Measurements from ENCODE around the gene GPBAR1. TPM values are rescaled to one million over a fixed set of nuclear protein-coding genes. Genes with fewer than 3 reads are reported as not detected.
A peak's percentile ranks its signal among the peaks of the same experiment; 100 is the strongest.

GPBAR1 gene, protein sequence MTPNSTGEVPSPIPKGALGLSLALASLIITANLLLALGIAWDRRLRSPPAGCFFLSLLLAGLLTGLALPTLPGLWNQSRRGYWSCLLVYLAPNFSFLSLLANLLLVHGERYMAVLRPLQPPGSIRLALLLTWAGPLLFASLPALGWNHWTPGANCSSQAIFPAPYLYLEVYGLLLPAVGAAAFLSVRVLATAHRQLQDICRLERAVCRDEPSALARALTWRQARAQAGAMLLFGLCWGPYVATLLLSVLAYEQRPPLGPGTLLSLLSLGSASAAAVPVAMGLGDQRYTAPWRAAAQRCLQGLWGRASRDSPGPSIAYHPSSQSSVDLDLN
- 3.9 TPM for polyA plus RNA-seq
- long read RNA-seq, donor 1: 0 reads
- long read RNA-seq, donor 2, partial matches to known transcripts: 0 of 4 reads
- long read RNA-seq, donor 2, other reads (novel, unspliced or antisense): 0 of 4 reads
- long read RNA-seq, donor 3: 0 reads
- long read RNA-seq, donor 4: 0 reads
- long read RNA-seq, donor 5, partial matches to known transcripts: 0 of 1 reads
- long read RNA-seq, donor 5, other reads (novel, unspliced or antisense): 0 of 1 reads
- long read RNA-seq, donor 6, transcript GPBAR1-202 (2 exons, 1,382 nt): major isoform, 6 of 6 reads
- long read RNA-seq, donor 6, partial matches to known transcripts: 0 of 6 reads
- long read RNA-seq, donor 6, other reads (novel, unspliced or antisense): 0 of 6 reads
- long read RNA-seq, donor 7, partial matches to known transcripts: 0 of 3 reads
- long read RNA-seq, donor 7, other reads (novel, unspliced or antisense): 0 of 3 reads
- long read RNA-seq, donor 8, partial matches to known transcripts: 0 of 3 reads
- long read RNA-seq, donor 8, other reads (novel, unspliced or antisense): 0 of 3 reads
- long read RNA-seq, donor 9, partial matches to known transcripts: 0 of 3 reads
- long read RNA-seq, donor 9, other reads (novel, unspliced or antisense): 0 of 3 reads
- long read RNA-seq, donor 10, partial matches to known transcripts: 0 of 3 reads
- long read RNA-seq, donor 10, other reads (novel, unspliced or antisense): 0 of 3 reads
- long read RNA-seq, donor 11, partial matches to known transcripts: 0 of 2 reads
- long read RNA-seq, donor 11, other reads (novel, unspliced or antisense): 0 of 2 reads

- WGBS (ENCODE audit: insufficient coverage, low lambda C conversion rate): no CpG with 5 or more reads among the region's 10 CpGs
- DNase-seq: peak in 1 of 2 donors; percentile 52
- peak within 1 kb of the TSS; percentile 3 for H3K4me3 ChIP-seq (ENCODE audit: low read length)
- no peaks in the 10 kb centered on the region for H3K27me3 ChIP-seq (ENCODE audit: control insufficient read depth, insufficient read depth, low read length)
- peaks cover 52% of the 10 kb centered on the region for H3K4me1 ChIP-seq (ENCODE audit: control insufficient read depth, insufficient read depth, low read length)
- H3K9me3 ChIP-seq (ENCODE audit: control insufficient read depth, low read depth, low read length): no peaks in the 10 kb centered on the region
- peak within 1 kb of the TSS; percentile 6 for H3K27ac ChIP-seq (ENCODE audit: low read length)
- H3K36me3 ChIP-seq (ENCODE audit: control insufficient read depth, insufficient read depth, low read length): peaks cover 41% of the 10 kb centered on the region
Observed at GRCh38 chr2:218260742-218261422, at the start of gene GPBAR1. Gene GPBAR1, plus strand, starts transcription at chr2:218261015. Its CDS starts 1,710 bp downstream, at chr2:218262725.

GRCh38 chr2:218214116-218214515 lies 46.7 kb upstream of the GPBAR1 start:
- no peak overlapping the region for H3K27ac ChIP-seq (ENCODE audit: low read length)
- H3K27me3 ChIP-seq (ENCODE audit: control insufficient read depth, insufficient read depth, low read length): no peaks in the 10 kb centered on the region

DNA sequence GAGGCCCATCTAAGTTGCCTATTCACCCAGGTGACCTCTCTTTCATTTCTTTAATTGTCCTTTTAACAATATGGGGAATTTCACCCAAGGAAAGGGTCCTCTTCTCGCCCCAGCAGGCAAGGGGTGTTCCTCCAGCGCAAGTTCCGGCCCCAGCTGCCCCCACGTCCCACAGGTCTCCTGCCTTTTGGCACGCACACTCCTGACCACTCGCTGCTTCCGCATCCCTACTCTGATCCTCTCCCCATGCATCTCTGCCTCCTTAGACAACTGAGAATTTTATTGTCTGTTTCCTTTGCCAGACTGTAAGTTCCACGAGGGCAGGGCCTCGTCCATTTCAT lies 44.5 kb upstream of the GPBAR1 start:
- H3K4me1 ChIP-seq (ENCODE audit: control insufficient read depth, insufficient read depth, low read length): peaks cover 19% of the 10 kb centered on the region
- no CpG with 5 or more reads among the region's 9 CpGs for WGBS (ENCODE audit: insufficient coverage, low lambda C conversion rate)
- H3K27me3 ChIP-seq (ENCODE audit: control insufficient read depth, insufficient read depth, low read length): no peaks in the 10 kb centered on the region
- peak overlapping the region; percentile 98 for H3K27ac ChIP-seq (ENCODE audit: low read length)
- no peaks in the 10 kb centered on the region for H3K36me3 ChIP-seq (ENCODE audit: control insufficient read depth, insufficient read depth, low read length)
- H3K9me3 ChIP-seq (ENCODE audit: control insufficient read depth, low read depth, low read length): peaks cover 3% of the 10 kb centered on the region
- peak overlapping the region; percentile 99 for H3K4me3 ChIP-seq (ENCODE audit: low read length)
- DNase-seq: no peak

More at GRCh38 chr2:218214116-218214515, 46.7 kb upstream of the GPBAR1 start:
- no peak for DNase-seq
- no peaks in the 10 kb centered on the region for H3K36me3 ChIP-seq (ENCODE audit: control insufficient read depth, insufficient read depth, low read length)
- 100% methylated on average over 1 of the region's 1 CpG for WGBS (ENCODE audit: insufficient coverage, low lambda C conversion rate)
- no peak overlapping the region for H3K4me3 ChIP-seq (ENCODE audit: low read length)
- peaks cover 7% of the 10 kb centered on the region for H3K4me1 ChIP-seq (ENCODE audit: control insufficient read depth, insufficient read depth, low read length)
- H3K9me3 ChIP-seq (ENCODE audit: control insufficient read depth, low read depth, low read length): peaks cover 4% of the 10 kb centered on the region

- Histone ChIP-seq H3K4me1 (ENCODE audit: control insufficient read depth, insufficient read depth, low read length) (peaks cover 19% of the 10 kb centered on the region), H3K36me3 (ENCODE audit: control insufficient read depth, insufficient read depth, low read length) (no peaks in the 10 kb centered on the region), H3K4me3 (ENCODE audit: low read length) (peak within 1 kb of the TSS; percentile 99), H3K9me3 (ENCODE audit: control insufficient read depth, low read depth, low read length) (peaks cover 3% of the 10 kb centered on the region), H3K27ac (ENCODE audit: low read length) (peak within 1 kb of the TSS; percentile 98), H3K27me3 (ENCODE audit: control insufficient read depth, insufficient read depth, low read length) (no peaks in the 10 kb centered on the region)
- DNase-seq: peak; percentile 96 to 97
- no CpG with 5 or more reads among the region's 60 CpGs for whole genome bisulfite sequencing (ENCODE audit: insufficient coverage, low lambda C conversion rate)
Observed at GRCh38 chr2:218216674-218217359, 44.0 kb upstream of the GPBAR1 start, which contains the start of gene ARPC2. Gene ARPC2, plus strand, starts transcription at chr2:218217189. Its CDS starts 282 bp downstream, at chr2:218217471.

DNA sequence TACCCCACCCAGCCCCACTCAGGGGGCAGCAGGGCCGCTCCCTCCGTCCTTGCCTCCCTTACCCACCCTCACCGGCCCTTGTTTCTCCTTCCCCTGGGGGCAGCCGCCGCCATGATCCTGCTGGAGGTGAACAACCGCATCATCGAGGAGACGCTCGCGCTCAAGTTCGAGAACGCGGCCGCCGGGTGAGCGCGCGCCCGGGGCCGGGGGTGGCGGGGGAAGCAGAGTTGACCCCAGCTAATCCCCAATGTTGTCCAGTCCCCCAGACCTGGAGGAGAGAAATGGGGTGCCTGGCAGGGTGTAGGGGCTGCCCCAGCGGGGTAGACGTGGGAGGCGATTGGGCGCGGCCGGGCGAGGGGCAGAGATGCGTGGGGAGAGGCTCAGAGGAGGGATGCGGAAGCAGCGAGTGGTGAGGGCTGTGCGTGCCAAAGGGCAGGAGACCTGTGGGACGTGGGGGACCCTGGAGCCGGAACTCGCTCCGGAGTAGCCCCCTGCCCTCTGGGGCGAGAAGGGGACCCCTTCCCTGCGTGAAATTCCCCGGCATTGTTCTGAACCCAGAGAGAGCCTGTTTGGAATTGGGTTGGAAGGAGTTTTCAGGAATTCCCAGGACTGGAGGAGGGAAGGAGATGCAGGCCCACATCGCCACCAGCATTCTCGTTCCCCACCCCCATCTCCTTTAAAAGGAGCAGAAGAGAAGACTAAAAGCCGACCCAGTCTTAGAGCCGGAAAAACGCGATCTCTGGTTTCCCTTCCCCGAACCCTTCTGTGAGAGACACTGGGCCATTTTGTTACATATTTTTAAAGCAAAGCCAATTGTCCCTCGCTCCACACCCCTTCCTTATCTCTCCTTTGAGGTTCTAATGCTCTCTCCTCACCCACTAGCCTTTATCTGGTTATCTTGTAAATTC lies 43.2 kb upstream of the GPBAR1 start:
- 0% methylated on average over 1 of the region's 47 CpGs for WGBS (ENCODE audit: insufficient coverage, low lambda C conversion rate)
- Histone ChIP-seq H3K27me3 (ENCODE audit: control insufficient read depth, insufficient read depth, low read length) (no peaks in the 10 kb centered on the region), H3K4me1 (ENCODE audit: control insufficient read depth, insufficient read depth, low read length) (peaks cover 19% of the 10 kb centered on the region), H3K4me3 (ENCODE audit: low read length) (peak overlapping the region; percentile 99), H3K9me3 (ENCODE audit: control insufficient read depth, low read depth, low read length) (peaks cover 3% of the 10 kb centered on the region), H3K27ac (ENCODE audit: low read length) (peak overlapping the region; percentile 98), H3K36me3 (ENCODE audit: control insufficient read depth, insufficient read depth, low read length) (peaks cover 1% of the 10 kb centered on the region)
- DNase-seq: peak; percentile 44 to 78

- peak overlapping the region; percentile 99 for H3K4me3 ChIP-seq (ENCODE audit: low read length)
- peaks cover 21% of the 10 kb centered on the region for H3K4me1 ChIP-seq (ENCODE audit: control insufficient read depth, insufficient read depth, low read length)
- H3K27ac ChIP-seq (ENCODE audit: low read length): peak overlapping the region; percentile 98
- 19% methylated on average over 2 of the region's 4 CpGs for WGBS (ENCODE audit: insufficient coverage, low lambda C conversion rate)
- DNase-seq: peak in 1 of 2 donors; percentile 22
- H3K27me3 ChIP-seq (ENCODE audit: control insufficient read depth, insufficient read depth, low read length): no peaks in the 10 kb centered on the region
- H3K36me3 ChIP-seq (ENCODE audit: control insufficient read depth, insufficient read depth, low read length): peaks cover 8% of the 10 kb centered on the region
- H3K9me3 ChIP-seq (ENCODE audit: control insufficient read depth, low read depth, low read length): peaks cover 3% of the 10 kb centered on the region
Observed at GRCh38 chr2:218218268-218219185, 42.3 kb upstream of the GPBAR1 start.

DNA sequence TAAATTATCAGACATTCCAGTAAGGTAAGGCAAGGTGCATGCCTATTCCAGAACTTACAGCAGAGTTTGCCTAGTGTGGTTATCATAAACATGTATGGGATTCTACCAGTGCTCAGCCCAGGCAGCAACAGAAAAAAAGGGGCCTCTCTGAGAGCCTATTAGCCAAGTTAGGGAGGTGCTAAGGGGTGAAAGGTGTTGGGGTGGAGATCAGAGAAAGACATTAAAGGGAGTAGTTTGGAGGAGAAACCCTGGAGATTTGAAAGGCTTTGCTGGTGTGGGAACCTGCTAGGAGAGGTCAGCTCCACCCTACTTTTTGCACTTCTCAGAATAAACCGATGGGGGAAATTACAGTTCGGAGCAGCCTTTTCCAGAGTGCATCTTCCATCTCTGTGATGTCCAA lies 40.9 kb upstream of the GPBAR1 start:
- no peaks in the 10 kb centered on the region for H3K27me3 ChIP-seq (ENCODE audit: control insufficient read depth, insufficient read depth, low read length)
- peak overlapping the region; percentile 4 for H3K27ac ChIP-seq (ENCODE audit: low read length)
- H3K36me3 ChIP-seq (ENCODE audit: control insufficient read depth, insufficient read depth, low read length): peaks cover 19% of the 10 kb centered on the region
- H3K9me3 ChIP-seq (ENCODE audit: control insufficient read depth, low read depth, low read length): peaks cover 3% of the 10 kb centered on the region
- no peak overlapping the region for H3K4me3 ChIP-seq (ENCODE audit: low read length)
- no CpG with 5 or more reads among the region's 2 CpGs for WGBS (ENCODE audit: insufficient coverage, low lambda C conversion rate)
- H3K4me1 ChIP-seq (ENCODE audit: control insufficient read depth, insufficient read depth, low read length): peaks cover 21% of the 10 kb centered on the region
- DNase-seq: no peak

DNA sequence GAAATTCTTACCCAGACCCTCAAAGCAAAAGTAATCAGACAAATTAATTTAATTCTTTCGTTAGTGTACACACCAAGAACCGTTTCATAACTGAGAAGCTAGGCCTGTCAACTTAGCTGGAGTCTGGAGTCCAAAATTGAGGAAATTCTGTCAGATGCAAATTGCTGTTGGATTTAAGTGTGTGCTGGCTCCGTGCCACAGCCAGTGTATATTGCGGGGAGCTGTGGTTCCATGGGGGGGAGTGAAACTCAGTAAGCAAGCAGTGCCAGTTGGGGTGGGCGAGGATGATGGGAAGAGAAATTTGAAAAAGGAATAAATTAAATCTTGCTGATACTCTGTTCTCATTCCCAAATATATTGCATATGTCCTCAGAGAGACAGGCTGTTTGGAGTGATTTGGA lies 39.8 kb upstream of the GPBAR1 start:
- Histone ChIP-seq H3K27me3 (ENCODE audit: control insufficient read depth, insufficient read depth, low read length) (no peaks in the 10 kb centered on the region), H3K4me3 (ENCODE audit: low read length) (no peak overlapping the region), H3K27ac (ENCODE audit: low read length) (no peak overlapping the region), H3K36me3 (ENCODE audit: control insufficient read depth, insufficient read depth, low read length) (peaks cover 28% of the 10 kb centered on the region), H3K4me1 (ENCODE audit: control insufficient read depth, insufficient read depth, low read length) (peaks cover 24% of the 10 kb centered on the region), H3K9me3 (ENCODE audit: control insufficient read depth, low read depth, low read length) (peaks cover 3% of the 10 kb centered on the region)
- WGBS (ENCODE audit: insufficient coverage, low lambda C conversion rate): 82% methylated on average over 2 of the region's 5 CpGs
- DNase-seq: no peak
